Eye (tissue), 1 donor: Measurements from ENCODE around the gene ZNF628.

Experiments used
- DNase-seq: peaks from one replicate; pipeline ENCODE4 v3.0.0-alpha.2; 2015

ZNF628 gene

DNA sequence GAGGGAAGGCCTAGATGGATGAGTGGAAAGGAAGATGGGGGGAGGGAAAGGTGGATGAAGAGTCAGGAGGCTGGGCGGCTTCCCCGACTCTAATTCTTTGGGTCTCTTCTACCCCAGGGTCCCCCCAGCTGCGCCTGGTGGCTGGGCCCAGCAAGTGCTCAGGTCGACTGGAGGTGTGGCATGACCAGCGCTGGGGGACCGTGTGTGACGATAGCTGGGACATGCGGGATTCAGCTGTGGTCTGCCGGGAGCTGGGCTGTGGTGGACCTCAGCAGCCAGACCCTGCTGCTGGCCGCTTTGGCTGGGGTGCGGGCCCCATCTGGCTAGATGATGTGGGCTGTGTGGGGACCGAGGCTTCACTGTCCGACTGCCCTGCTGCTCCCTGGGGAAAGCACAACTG is 21.3 kb downstream of the ZNF628 start:
- DNase-seq: no peak

DNA sequence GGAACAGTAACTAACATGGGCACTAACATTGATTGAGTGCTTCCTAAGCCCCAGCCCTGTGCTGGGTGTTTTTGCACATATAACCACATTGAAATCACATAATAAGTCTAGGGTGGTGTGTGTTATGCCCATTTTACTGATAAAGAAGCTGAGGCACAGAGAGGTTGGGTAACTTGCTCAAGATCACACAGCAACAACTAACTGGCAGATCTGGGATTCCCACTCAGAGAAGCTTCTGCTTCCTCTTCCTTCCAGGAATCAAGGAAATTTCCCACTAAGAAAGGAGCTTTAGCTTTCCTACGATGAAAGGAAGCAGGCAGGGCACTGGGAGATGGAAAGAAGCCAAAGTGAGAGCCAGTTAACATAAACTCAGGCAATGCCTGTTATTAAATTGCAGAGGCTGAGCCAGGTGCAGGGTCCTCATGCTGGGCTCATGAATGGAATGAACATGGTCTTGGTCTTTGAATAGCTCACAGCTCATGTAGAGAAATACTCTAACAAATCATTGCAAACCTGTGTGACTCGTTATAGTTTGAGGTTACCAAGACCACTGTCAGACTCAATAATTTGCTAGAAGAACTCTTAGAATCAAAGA is 21.9 kb downstream of the ZNF628 start:
- no peak for DNase-seq

DNA sequence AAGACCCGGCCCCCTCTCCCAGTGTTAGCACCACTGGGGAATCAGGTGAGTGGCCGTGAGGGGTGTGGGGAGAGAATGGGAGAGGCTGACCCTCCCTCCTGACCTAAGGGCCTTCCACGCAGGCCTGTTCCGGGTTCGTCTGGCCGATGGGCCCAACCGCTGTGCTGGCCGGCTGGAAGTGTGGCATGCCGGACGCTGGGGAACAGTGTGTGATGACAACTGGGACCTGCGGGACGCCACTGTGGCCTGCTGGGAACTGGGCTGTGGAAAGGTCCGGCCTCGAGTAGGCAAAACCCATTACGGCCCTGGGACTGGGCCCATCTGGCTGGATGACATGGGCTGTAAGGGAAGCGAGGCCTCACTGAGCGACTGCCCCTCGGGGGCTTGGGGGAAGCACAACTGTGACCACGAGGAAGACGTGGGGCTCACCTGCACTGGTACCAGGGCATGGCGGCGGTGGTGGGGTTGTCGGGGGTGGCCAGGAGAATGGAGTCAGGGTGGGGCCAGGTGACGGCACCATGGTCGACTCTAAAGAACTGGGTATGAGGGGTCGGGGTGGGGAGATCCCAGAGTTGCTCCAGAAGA is 24.0 kb downstream of the ZNF628 start:
- no peak for DNase-seq

DNA sequence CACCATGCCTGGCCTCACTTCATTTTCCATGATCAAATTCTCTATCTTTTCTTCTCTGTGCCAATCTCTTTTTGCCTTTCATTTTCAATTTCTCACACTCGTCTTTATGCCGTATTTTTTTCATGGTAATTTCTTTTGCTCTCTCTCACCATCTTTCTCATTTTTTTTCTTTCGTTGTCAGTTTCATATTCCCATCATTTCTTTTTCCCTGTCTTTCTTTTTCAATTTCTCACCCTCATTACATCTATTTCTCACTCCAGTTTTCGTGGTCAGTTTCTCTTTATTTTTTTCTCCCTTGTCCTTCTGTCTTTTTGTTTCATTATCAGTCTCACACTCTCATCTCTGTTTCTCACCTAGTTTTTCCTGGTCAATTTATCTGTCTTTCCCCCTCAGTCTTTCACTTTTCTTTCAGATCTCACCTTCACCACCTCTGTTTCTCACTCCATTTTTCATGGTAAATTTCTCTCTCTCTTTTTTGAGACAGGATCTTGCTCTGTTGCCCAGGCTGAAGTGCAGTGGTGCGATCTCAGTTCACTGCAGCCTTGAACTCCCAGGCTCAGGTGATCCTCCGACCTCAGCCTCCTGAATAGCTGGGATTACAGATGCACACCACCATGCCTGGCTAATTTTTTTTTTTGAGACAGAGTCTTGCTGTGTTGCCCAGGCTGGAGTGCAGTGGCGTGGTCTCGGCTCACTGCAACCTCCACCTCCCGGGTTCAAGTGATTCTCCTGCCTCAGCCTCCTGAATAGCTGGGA is 26.0 kb downstream of the ZNF628 start:
- no peak for DNase-seq

DNA sequence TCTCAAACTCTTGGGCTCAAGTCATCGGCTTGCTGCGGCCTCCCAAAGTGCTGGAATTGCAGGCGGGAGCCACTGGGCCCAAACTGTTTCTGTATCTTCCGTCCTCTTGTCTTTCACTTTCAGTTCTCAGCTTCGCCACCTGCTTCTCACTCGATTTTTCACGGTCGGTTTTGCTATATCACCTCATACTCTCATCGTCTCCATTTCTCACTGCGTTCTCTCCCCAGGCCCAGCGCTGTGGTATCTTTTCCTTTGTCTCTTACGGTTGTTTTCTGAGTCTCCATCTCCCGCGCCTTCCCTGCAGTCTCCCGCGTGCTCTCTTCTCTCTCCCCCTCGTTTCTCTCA is 26.7 kb downstream of the ZNF628 start:
- no peak for DNase-seq

DNA sequence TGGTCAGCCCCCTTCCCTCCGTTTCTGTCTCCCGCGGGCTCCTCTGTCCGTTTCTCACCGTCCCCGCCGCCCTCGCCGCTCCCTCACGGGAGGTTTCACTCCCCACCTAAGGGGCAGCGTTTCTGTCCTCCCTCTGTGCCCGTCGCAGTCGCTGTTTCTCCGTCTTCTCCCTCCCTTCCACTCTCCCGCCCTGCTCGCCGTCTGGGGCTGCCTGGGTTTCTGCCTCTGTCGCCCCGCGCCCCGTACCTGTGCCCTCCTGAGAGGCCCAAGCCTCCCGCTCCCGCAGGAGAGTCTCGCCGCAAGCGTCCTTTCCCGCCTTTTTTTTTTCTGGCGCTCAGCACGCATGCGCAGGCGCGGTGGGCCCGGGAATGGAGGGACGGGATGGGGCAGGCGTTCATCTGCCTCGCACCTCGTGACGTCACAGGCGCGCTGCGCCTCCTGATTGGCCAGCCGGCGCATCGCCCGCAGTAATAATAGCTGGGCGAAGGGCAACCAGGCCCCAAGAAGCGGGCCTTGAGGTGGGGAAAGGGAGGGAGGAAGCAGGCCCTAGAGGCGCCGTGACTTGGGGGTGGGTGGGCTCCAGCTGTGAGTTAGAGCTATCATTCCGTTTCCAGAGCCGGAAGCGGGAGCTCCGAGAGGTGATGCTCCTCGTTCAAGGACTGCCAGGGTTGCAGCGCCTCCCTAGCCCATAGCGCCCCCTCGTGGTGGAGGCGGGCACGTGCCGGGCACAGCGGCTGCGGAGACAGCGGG is 27.3 kb downstream of the ZNF628 start:
- DNase-seq: peak; percentile 95

DNA sequence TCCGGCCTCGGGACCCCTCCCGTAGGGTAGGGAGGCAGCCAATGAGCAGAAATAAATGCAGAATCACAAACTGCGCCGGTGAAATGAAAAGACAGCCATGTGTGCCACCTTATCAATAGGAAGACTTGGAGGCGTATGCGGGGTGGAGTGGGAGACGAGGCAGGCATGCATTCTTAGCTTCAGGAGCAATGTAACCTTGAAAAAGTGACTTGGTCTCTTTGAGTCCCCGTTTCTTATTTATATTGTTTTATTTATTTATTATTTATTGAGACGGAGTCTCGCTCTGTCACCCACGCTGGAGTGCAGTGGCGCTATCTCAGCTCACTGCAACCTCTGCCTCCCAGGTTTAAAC is 27.8 kb downstream of the ZNF628 start:
- no peak for DNase-seq

DNA sequence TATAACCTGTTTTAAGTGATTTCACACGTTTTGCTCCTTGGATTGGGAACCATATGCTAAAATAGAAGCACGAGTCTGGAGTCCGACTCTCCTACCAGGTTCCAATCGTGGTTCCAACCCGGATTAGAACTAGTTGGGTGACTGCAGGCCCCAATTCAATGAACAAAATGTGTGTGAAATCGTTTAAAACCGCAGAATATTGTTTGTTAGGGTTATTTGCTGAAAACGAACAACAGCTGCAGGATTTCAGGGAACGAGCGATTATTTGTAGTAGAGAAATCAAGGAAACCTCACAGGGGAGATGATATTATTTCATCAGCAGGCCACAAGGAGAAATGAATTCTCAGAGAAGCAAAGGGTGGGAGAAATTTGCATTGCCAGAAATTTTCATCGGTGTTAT is 28.6 kb downstream of the ZNF628 start:
- no peak for DNase-seq

DNA sequence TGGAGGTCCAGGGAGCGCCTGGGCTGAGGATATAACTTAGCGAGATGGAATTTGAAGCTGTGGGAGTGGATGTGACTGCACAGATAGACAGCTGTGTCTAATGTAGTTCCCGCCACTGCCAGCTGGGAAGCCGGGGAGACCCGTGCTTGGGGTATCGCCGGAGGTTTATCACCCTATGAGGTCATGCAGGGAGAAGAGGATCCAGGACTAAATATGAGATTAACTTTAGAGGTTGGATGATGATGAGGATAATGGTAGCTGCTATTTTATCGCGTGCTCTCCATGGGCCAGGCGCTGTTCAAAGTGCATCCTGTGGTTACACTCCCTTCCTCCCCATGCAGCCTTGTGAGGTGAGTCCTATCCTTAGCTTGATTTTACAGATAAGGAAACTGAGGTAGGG is 31.7 kb downstream of the ZNF628 start:
- no peak for DNase-seq

DNA sequence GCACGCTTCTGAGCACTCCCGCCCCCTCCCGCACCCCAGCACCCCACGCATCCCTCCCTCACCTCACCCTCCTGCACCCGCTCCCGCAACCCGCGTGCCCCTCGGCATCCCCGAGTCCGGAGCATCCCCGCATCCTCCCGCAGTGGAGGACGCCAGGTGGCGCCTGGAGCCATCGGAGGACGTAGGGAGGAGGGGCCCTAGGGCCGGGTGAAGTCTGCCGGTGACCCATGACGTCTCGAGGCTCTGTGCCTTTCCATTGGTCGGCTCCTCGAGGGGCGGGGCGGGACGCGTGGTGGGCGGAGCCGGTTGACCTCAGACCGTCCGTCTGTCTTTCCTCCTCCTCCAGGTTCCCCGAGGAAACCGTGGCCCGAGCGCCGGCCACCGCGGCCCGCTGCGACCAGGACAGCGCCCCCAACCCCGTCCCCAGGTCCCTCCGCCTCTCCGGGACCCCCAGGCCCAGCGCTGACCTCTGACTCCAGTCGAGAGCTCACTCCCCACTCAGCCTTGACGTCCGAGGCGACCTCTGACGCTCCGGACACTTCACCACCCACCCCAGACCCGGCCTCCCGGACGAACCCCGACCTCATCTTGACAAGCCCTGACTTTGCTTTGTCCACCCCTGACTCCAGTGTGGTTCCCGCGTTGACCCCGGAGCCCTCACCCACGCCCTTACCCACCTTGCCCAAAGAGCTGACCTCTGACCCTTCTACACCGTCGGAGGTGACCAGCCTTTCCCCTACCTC is 40.6 kb downstream of the ZNF628 start:
- peak; percentile 97 for DNase-seq

DNA sequence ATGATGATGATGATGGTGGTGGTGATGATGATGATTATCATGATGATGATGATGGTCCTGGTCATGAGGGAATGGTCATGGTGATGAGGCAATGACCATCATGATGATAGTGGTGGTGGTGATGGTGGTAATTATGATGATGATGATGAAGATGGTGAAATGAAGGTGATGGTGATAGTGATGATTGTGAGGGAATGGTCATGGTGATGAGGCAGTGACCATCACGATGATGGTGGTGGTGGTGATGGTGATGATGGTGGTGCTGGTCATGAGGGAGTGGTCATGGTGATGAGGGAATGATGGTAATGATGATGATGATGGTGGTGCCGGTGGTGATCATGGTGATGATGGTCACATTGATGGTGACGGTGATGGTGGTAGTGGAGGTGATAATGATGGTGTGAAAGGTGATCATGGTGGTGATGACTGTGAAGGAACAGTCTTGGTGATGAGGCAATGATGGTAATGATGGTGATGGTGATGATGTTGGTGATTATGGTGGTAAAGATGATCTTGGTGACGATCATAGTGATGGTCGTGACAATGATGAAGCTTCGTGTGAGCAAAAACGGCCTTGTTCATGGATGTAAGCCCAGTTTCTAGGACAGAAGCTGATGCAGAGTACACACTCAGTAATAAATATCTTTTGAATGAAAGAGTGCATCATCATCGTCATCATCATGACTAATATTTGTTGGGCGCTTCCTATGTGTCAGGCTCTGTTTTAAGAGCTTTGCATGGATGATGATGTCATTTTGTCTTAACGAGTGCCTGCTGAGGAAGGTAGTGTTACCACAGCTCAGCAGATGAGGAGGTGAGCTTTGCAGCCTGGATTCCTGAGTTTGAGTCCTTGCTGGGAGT is 43.3 kb downstream of the ZNF628 start:
- DNase-seq: no peak

DNA sequence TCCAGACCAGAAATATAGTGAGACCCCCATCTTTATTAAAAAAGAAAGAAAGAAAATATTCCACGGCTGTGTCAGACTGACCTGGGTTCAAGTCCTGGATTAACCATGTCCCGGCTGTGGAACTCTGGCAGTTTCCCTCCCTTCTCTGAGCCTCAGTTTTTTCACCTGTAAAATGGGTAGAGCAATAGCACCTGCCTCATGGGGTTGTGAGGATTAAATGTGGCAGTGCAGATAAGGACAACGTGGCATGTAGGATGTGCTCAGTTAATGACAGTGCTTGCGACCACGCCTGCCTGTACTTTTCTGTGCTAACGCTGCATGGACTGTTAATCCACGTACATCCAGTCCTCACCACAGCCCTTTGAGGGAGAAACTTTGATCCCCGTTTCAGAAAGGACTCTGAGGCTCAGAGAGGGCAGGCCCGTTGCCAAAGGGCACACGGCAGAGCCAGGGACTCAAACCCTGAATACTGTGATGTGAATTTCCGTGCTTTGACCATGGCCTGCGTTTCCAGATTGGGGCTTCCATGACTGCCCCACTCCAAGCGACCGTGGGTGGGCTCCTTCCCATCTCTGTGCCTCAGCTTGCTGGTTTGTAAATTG is 44.4 kb downstream of the ZNF628 start:
- no peak for DNase-seq

DNA sequence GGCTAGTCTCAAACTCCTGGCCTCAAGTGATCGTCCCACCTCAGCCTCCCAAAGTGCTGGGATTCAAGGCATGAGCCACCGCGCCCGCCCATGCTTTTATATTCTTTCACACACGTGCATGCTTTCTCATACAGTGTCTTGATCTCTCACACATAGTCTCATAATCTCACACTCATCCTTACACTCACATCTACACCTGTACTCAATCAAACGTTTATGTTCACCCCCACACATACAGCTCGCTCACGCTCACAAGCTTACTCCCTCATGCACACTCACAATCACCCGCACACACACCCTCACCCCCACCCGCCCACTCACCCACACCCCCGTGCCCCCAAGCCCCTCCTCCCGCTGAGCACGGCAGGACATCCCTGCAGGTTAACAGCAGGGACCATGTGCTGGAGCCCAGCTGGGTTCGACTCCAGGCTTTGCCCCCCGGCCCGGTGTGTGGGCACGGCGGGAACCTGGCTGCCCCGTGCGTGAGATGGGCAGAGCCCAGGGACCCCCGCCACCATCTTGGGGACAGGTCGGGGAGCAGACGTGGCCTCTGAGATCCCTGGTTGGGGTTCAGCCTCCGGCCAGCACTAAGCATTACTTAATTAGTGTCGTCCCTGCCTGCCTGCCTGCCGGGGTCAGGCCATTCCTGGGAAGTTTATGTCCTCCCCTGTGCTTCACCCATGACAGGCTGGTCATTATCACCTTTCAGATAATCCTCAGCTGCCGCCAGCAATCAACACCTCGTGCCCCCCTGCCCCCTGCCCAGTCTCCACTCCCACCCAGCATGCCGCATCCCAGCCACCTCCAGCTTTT is 49.1 kb downstream of the ZNF628 start:
- no peak for DNase-seq

DNA sequence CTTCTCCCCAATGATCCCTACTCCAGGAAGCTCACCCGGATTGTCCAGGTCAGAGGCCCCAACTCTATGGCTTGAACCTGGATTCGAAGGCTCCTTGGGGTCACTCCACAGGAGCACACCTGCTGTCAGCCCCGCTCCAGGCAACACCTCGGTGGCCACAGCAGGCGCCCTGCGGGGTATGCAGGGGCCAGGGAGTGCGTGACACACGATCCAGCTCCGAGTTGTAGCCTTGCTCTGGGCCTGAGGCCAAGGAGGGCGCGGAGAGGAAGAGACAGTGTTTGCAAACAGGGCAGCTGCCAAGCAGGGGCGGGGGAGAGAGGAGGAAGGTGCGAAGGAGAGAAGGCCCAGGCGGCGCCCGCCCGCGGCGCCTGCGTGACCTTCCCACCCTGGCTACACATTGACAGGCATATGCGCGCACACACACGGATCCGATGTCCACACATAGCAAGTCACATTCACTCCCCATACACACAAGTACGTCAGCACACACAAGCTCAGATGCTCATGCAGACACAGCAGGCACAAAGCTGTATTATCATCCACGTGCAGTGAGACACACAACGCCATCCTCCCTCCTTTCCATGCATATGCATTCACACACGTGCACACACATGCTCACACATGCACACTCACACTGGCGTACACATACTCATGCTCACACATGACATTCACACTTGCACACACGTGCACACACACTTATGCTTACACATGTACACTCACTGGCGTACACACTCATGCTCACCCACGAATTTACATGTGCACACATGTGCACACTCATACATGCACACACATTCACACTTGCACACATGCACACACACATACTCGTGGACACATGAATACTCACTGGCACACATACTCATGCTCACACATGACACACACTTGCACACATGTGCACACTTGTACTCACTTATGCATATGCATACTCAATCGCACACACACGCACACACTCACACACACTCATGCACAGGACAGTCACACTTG is 50.1 kb downstream of the ZNF628 start:
- DNase-seq: peak; percentile 62

DNA sequence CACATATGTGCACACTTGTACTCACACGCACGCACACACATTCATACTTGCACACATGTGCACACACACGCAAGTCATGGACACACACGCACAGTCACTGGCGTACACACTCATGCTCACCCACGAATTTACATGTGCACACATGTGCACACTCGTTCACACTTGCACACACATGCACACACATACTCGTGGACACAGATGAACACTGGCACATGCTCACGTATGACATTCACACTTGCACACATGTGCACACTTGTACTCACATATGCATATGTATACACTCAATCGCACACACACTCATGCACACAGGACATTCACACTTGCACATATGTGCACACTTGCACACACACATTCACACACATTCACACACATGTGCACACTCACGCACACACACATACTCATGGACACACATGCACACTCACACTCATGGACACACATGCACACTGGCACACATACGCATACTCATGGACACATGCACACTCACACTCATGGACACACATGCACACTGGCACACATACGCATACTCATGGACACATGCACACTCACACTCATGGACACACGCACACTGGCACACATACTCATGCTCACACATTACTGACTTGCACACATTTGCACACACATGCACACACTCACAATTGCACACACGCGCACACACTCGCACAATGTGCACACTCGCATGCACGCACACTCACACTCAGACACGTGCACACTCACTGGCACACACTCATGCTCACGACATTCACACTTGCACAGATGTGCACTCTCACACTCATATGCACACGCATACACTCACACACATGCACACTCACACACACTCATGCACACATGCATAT is 51.0 kb downstream of the ZNF628 start:
- DNase-seq: no peak

DNA sequence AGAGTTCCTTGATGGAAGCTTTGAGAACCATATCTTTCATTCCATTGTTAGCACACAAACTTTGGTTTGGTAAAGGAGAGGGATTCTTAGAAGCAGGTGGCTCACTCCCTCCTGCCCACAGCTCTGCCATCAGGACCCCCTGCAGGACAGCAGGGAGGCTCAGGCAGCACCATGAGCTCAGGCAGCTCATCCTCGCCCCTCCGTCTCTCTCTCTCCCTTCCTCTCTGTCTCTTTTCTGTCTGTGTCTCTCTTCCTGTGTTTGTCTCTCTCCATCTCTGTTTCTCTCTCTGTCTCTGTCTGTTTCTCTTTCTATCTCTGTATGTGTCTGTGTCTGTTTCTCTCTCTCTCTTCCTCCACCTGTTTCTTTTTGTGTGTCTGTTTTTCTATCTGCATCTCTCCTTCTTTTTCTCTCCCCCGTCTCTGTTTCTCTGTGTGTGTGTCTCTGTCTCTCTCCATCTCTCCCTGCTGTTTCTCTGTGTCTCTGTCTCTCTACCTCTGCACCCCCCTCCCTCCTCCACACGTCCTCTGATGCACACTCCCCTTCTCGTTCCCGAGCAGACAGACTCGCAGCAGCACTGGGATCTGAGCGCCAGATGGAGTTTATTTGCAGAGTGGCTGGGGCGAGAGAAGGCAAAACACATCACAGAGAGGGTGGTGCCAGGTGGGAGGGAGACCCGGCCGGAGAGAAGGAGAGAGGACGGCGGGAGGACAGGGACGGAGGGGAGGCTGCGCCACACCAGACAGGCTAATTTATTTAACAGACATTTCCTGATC is 51.8 kb downstream of the ZNF628 start:
- no peak for DNase-seq

DNA sequence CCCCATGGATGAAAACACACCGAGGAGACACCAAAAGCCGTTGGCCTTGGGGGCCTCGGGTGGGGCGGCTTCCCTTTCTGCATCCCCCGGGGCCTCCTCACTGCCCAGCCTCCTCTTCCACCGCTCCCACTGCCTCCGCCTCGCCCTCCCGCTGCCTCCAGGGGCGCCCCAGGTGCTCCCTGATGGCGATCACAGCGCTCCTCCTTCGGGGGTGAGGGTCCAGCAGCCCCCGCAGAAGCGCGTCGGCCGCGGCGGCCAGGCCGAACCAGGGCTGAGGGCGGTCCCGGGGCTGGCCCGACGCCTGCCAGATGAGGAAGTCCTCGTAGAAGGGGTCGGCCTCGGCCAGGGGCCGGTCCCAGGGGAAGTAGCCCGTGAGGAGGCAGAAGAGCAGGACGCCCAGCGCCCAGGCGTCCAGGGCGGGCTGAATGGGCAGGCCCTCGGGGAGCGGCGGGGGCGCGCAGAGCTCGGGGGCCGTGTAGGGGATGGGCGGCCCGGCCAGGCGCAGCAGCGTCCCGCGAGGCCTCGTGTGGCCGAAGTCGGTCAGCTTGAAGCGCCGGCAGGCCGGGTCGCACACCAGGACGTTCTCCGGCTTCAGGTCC is 53.3 kb downstream of the ZNF628 start:
- no peak for DNase-seq
